HEK293T (cell line): ENCODE results near the gene GNLY.

Source experiments
- ARNT ChIP-seq: fragments of 450-650 bp; IDR thresholded peaks from 2 replicates; pipeline ENCODE4 v1.6.1; 2017; ENCODE audit warnings: mild to moderate bottlenecking
- BHLHE40 ChIP-seq: fragments of 450-650 bp; IDR thresholded peaks from 2 replicates; pipeline ENCODE4 v1.6.1; 2016; ENCODE audit warnings: mild to moderate bottlenecking, moderate library complexity, borderline replicate concordance
- ELF4 ChIP-seq: fragments of 450-650 bp; IDR thresholded peaks from 2 replicates; pipeline ENCODE4 v1.6.1; 2017; ENCODE audit warnings: antibody characterized with exemption
- FOXA1 ChIP-seq: fragments of 450-650 bp; IDR thresholded peaks from 2 replicates; pipeline ENCODE4 v1.6.1; 2016; ENCODE audit warnings: mild to moderate bottlenecking
- HDGF ChIP-seq: fragments of 450-650 bp; IDR thresholded peaks from 2 replicates; pipeline ENCODE4 v1.6.1; 2017; ENCODE audit warnings: antibody characterized with exemption, borderline replicate concordance
- LEF1 ChIP-seq: fragments of 450-650 bp; IDR thresholded peaks from 2 replicates; pipeline ENCODE4 v1.6.1; 2017; ENCODE audit warnings: mild to moderate bottlenecking, borderline replicate concordance
- NFRKB ChIP-seq: fragments of 450-650 bp; IDR thresholded peaks from 2 replicates; pipeline ENCODE4 v1.6.1; 2016; ENCODE audit warnings: mild to moderate bottlenecking, moderate library complexity

DNA sequence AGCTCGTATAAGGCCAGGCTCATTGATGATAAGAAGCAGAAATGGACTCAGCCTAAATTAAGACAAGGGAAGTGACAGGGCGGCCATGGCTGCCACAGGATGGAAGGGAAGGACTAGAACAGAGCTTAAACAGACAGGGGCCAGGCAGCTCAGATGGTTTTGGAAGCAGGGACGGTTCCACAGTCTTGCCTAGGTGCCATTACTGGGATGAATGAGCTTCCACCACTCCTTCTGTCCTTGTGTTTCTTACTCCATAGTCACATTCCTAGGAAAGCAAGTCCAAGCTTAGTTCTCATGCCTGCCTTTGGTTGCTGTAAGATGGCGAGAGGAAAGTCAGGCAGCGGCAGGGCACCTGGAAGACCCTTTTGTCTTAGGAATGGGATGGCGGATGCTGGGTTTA is 11.9 kb downstream of the GNLY start:
- no peak for TF ChIP-seq LEF1
- TF ChIP-seq BHLHE40 = no peak
- TF ChIP-seq ARNT = no peak
- TF ChIP-seq FOXA1 = no peak
- TF ChIP-seq ELF4 = no peak
- no peak for TF ChIP-seq HDGF
- TF ChIP-seq NFRKB = no peak
